ENCODE data around the gene ST6GALNAC1. TPM values are rescaled to one million over a fixed set of nuclear protein-coding genes. Genes with fewer than 3 reads are reported as not detected.
"Not testable (repeated sequence)": the region's sequence is repeated elsewhere in the genome, so short reads cannot be mapped to it uniquely, and the experiment has no call there.

ST6GALNAC1 gene
- total and polyA plus RNA-seq, 8 donors = 2.1 to 46.0 (median 3.4) TPM

GRCh38 chr17:76614912-76615617 lies 28.5 kb downstream of the ST6GALNAC1 start:
- Histone ChIP-seq H3K36me3 (no peaks in the 10 kb centered on the region), H3K4me3 (no peak overlapping the region), H3K9me3 (peaks cover 0 to 2% of the 10 kb centered on the region in 2 donors), H3K4me1 (no peaks in the 10 kb centered on the region), H3K27ac (no peak overlapping the region), H3K27me3 (no peaks in the 10 kb centered on the region)
- DNase-seq = no peak
- ATAC-seq = no peak
- TF ChIP-seq CTCF (IDR thresholded peaks at IDR 0.05) = no peak
- intact Hi-C loops (cut with DNase I) = no loop called here

GRCh38 chr17:76614064-76614759 lies 29.3 kb downstream of the ST6GALNAC1 start:
- H3K27me3 ChIP-seq; ATAC-seq; H3K4me3 ChIP-seq; H3K27ac ChIP-seq; DNase-seq; intact Hi-C loops (cut with DNase I); H3K36me3 ChIP-seq; H3K9me3 ChIP-seq; H3K4me1 ChIP-seq: not testable (repeated sequence)

- Histone ChIP-seq H3K27me3 (no peaks in the 10 kb centered on the region), H3K36me3 (no peaks in the 10 kb centered on the region), H3K27ac (no peak overlapping the region), H3K4me3 (no peak overlapping the region), H3K4me1 (no peaks in the 10 kb centered on the region), H3K9me3 (peaks cover 0 to 2% of the 10 kb centered on the region in 2 donors)
- ATAC-seq (peak; percentile 60), DNase-seq (peak in 1 of 4 donors; percentile 49)
- TF ChIP-seq CTCF (IDR thresholded peaks at IDR 0.05) = no peak
- intact Hi-C loops (cut with DNase I) = no loop called here
Observed at GRCh38 chr17:76612977-76613851, 30.3 kb downstream of the ST6GALNAC1 start.

GRCh38 chr17:76612465-76612864 lies 31.1 kb downstream of the ST6GALNAC1 start:
- DNase-seq = no peak
- no peak overlapping the region for H3K4me3 ChIP-seq
- H3K36me3 ChIP-seq = no peaks in the 10 kb centered on the region
- no peak for ATAC-seq
- H3K4me1 ChIP-seq = no peaks in the 10 kb centered on the region
- peaks cover 0 to 2% of the 10 kb centered on the region in 2 donors for H3K9me3 ChIP-seq
- no peak for TF ChIP-seq CTCF (IDR thresholded peaks at IDR 0.05)
- H3K27me3 ChIP-seq = no peaks in the 10 kb centered on the region
- intact Hi-C loops (cut with DNase I) = no loop called here
- no peak overlapping the region for H3K27ac ChIP-seq

- Histone ChIP-seq H3K9me3 (peaks cover 0 to 2% of the 10 kb centered on the region in 2 donors), H3K4me1 (no peaks in the 10 kb centered on the region), H3K36me3 (no peaks in the 10 kb centered on the region), H3K27me3 (no peaks in the 10 kb centered on the region), H3K27ac (no peak overlapping the region), H3K4me3 (no peak overlapping the region)
- DNase-seq = no peak
- TF ChIP-seq CTCF (IDR thresholded peaks at IDR 0.05) = no peak
- intact Hi-C loops (cut with DNase I) = no loop called here
- no peak for ATAC-seq
Observed at GRCh38 chr17:76611758-76612157, 31.8 kb downstream of the ST6GALNAC1 start.

GRCh38 chr17:76611080-76611749 lies 32.3 kb downstream of the ST6GALNAC1 start:
- DNase-seq; H3K4me1 ChIP-seq; H3K27me3 ChIP-seq; intact Hi-C loops (cut with DNase I); H3K36me3 ChIP-seq; H3K4me3 ChIP-seq; ATAC-seq; H3K9me3 ChIP-seq; H3K27ac ChIP-seq: not testable (repeated sequence)

- H3K27ac ChIP-seq; H3K9me3 ChIP-seq; ATAC-seq; intact Hi-C loops (cut with DNase I); H3K36me3 ChIP-seq; H3K4me1 ChIP-seq; DNase-seq; H3K27me3 ChIP-seq; H3K4me3 ChIP-seq: not testable (repeated sequence)
Observed at GRCh38 chr17:76606685-76607084, 36.9 kb downstream of the ST6GALNAC1 start.
